Activated CD4-positive, CD25-positive, alpha-beta regulatory T cell treated with anti-CD3 and anti-CD28 coated beads, Interleukin-2, amount 50 U/mL, for 16 hours (primary cell): ENCODE data around the gene SPTBN4.
"Not testable (repeated sequence)": the region's sequence is repeated elsewhere in the genome, so short reads cannot be mapped to it uniquely, and the experiment has no call there.

ENCODE experiments used
- DNase-seq: peaks from one replicate; pipeline ENCODE4 v3.0.0-alpha.2; 2020; ENCODE audit warnings: low read depth, low spot score

Gene SPTBN4

GRCh38 chr19:40617961-40618360 is 151.2 kb downstream of the SPTBN4 start:
- DNase-seq, result no peak

- no peak for DNase-seq
Measured at GRCh38 chr19:40619333-40620160, 152.7 kb downstream of the SPTBN4 start.

- DNase-seq, result no peak
Measured at GRCh38 chr19:40620161-40620485, 153.3 kb downstream of the SPTBN4 start.

- no peak for DNase-seq
Measured at GRCh38 chr19:40621283-40621682, 154.5 kb downstream of the SPTBN4 start.

- no peak for DNase-seq
Measured at GRCh38 chr19:40621966-40622772, 155.4 kb downstream of the SPTBN4 start.

- no peak for DNase-seq
Measured at GRCh38 chr19:40622773-40623075, 155.9 kb downstream of the SPTBN4 start.

GRCh38 chr19:40623403-40624251 is 156.8 kb downstream of the SPTBN4 start:
- no peak for DNase-seq

- DNase-seq, result not testable (repeated sequence)
Measured at GRCh38 chr19:40624369-40625153, 157.8 kb downstream of the SPTBN4 start.

- no peak for DNase-seq
Measured at GRCh38 chr19:40625406-40626120, 158.8 kb downstream of the SPTBN4 start.
